Activated CD4-positive, alpha-beta memory T cell treated with anti-CD3 and anti-CD28 coated beads for 36 hours (primary cell): ENCODE measurements around the gene FAM107B. TPM values are rescaled to one million over a fixed set of nuclear protein-coding genes. Genes with fewer than 3 reads are reported as not detected.

ENCODE experiments used
- CTCF ChIA-PET: fragments of 350-600 bp; sonication (Branson Sonifier 250); formaldehyde crosslinking; loops from one replicate; lab custom pipeline; 2021; ENCODE audit warnings: antibody characterized with exemption, inconsistent platforms; lab: Charles Lee
- POLR2A ChIA-PET: fragments of 350-600 bp; sonication (Branson Sonifier 250); formaldehyde crosslinking; loops from one replicate; lab custom pipeline; 2021; ENCODE audit warnings: antibody characterized with exemption; lab: Charles Lee
- DNase-seq: peaks from one replicate; pipeline ENCODE4 v3.0.0-alpha.2; 2020
- H3K27ac Mint-ChIP-seq: one replicate; pipeline ENCODE4 v1.8.0; 2021; ENCODE audit warnings: mixed read lengths
- H3K27me3 Mint-ChIP-seq: one replicate; pipeline ENCODE4 v1.8.0; 2021; ENCODE audit warnings: mixed read lengths
- H3K36me3 Mint-ChIP-seq: one replicate; pipeline ENCODE4 v1.8.0; 2021; ENCODE audit warnings: mixed read lengths
- H3K4me1 Mint-ChIP-seq: one replicate; pipeline ENCODE4 v1.8.0; 2021; ENCODE audit warnings: low read depth, mixed read lengths
- H3K4me3 Mint-ChIP-seq: one replicate; pipeline ENCODE4 v1.8.0; 2021; ENCODE audit warnings: mild to moderate bottlenecking, mixed read lengths
- H3K9me3 Mint-ChIP-seq: one replicate; pipeline ENCODE4 v1.8.0; 2021; ENCODE audit warnings: mixed read lengths
- intact Hi-C: fragments of 100-400 bp; cut with micrococcal nuclease; formaldehyde crosslinking; loops from one replicate; pipeline ENCODE4 v1.15.1; 2023
- total RNA-seq, 2 experiments: library from RNA; stranded (reverse); gene quantifications; one replicate each; pipeline ENCODE4 v1.2.3, GENCODE V29; 2021

Gene FAM107B
- total RNA-seq, 2 experiments from 2014 or later: 132 to 138 TPM

- intact Hi-C loops: no loop called here
- Mint-ChIP-seq H3K27me3 (no peaks in the 10 kb centered on the region), H3K4me3 (no peak overlapping the region), H3K9me3 (no peaks in the 10 kb centered on the region), H3K4me1 (peaks cover 4% of the 10 kb centered on the region), H3K36me3 (no peaks in the 10 kb centered on the region), H3K27ac (no peak overlapping the region)
- no peak for DNase-seq
- POLR2A ChIA-PET: no interaction called here
- CTCF ChIA-PET: interaction anchor here (1.1 kb wide), 1 partner anchor 12 kb away, joined by 3 read pairs; no protein-coding TSS in a partner anchor
Measured at GRCh38 chr10:14625765-14626525, 148.8 kb downstream of the FAM107B start.

GRCh38 chr10:14625192-14625631 is 149.5 kb downstream of the FAM107B start:
- CTCF ChIA-PET: interaction anchor here (1.1 kb wide), 1 partner anchor 11 kb away, joined by 3 read pairs; no protein-coding TSS in a partner anchor
- Mint-ChIP-seq H3K4me3 (no peak overlapping the region), H3K27ac (no peak overlapping the region)

GRCh38 chr10:14624600-14624999 is 150.1 kb downstream of the FAM107B start:
- Mint-ChIP-seq H3K4me3 (no peak overlapping the region), H3K36me3 (no peaks in the 10 kb centered on the region), H3K27ac (no peak overlapping the region), H3K9me3 (no peaks in the 10 kb centered on the region), H3K27me3 (no peaks in the 10 kb centered on the region), H3K4me1 (no peaks in the 10 kb centered on the region)
- DNase-seq: no peak
- POLR2A ChIA-PET: interaction anchor here (0.6 kb wide), 2 partner anchors 8 to 19 kb away, joined by 3 to 4 read pairs; no protein-coding TSS in a partner anchor
- CTCF ChIA-PET: no interaction called here
- intact Hi-C loops: no loop called here

More at GRCh38 chr10:14625192-14625631, 149.5 kb downstream of the FAM107B start:
- peaks cover 4% of the 10 kb centered on the region for H3K4me1 Mint-ChIP-seq
- intact Hi-C loops: no loop called here
- POLR2A ChIA-PET: interaction anchor here (0.6 kb wide), 2 partner anchors 9 to 19 kb away, joined by 3 to 4 read pairs; no protein-coding TSS in a partner anchor
- no peak for DNase-seq
- no peaks in the 10 kb centered on the region for H3K36me3 Mint-ChIP-seq
- H3K27me3 Mint-ChIP-seq: no peaks in the 10 kb centered on the region
- no peaks in the 10 kb centered on the region for H3K9me3 Mint-ChIP-seq

- ChIA-PET POLR2A (no interaction called here), CTCF (no interaction called here)
- no peaks in the 10 kb centered on the region for H3K36me3 Mint-ChIP-seq
- no peak for DNase-seq
- H3K4me1 Mint-ChIP-seq: no peaks in the 10 kb centered on the region
- no peaks in the 10 kb centered on the region for H3K9me3 Mint-ChIP-seq
- H3K27ac Mint-ChIP-seq: no peak overlapping the region
- intact Hi-C loops: no loop called here
- H3K4me3 Mint-ChIP-seq: no peak overlapping the region
- H3K27me3 Mint-ChIP-seq: no peaks in the 10 kb centered on the region
Measured at GRCh38 chr10:14623931-14624330, 150.8 kb downstream of the FAM107B start.

- Mint-ChIP-seq H3K36me3 (no peaks in the 10 kb centered on the region), H3K9me3 (no peaks in the 10 kb centered on the region), H3K4me1 (peaks cover 22% of the 10 kb centered on the region), H3K4me3 (no peak overlapping the region), H3K27ac (no peak overlapping the region), H3K27me3 (no peaks in the 10 kb centered on the region)
- ChIA-PET CTCF (no interaction called here), POLR2A (no interaction called here)
- intact Hi-C loops: no loop called here
- DNase-seq: no peak
Measured at GRCh38 chr10:14621037-14621436, 153.7 kb downstream of the FAM107B start.

- Mint-ChIP-seq H3K27ac (no peak overlapping the region), H3K9me3 (no peaks in the 10 kb centered on the region), H3K4me3 (no peak overlapping the region), H3K36me3 (no peaks in the 10 kb centered on the region), H3K27me3 (no peaks in the 10 kb centered on the region), H3K4me1 (peaks cover 22% of the 10 kb centered on the region)
- intact Hi-C loops: no loop called here
- no peak for DNase-seq
- POLR2A ChIA-PET: no interaction called here
- CTCF ChIA-PET: no interaction called here
Measured at GRCh38 chr10:14618674-14619073, 156.0 kb downstream of the FAM107B start.

- Mint-ChIP-seq H3K4me3 (no peak overlapping the region), H3K27ac (no peak overlapping the region), H3K4me1 (peaks cover 28% of the 10 kb centered on the region), H3K36me3 (no peaks in the 10 kb centered on the region), H3K9me3 (no peaks in the 10 kb centered on the region), H3K27me3 (no peaks in the 10 kb centered on the region)
- DNase-seq: no peak
- POLR2A ChIA-PET: no interaction called here
- intact Hi-C loops: no loop called here
- CTCF ChIA-PET: interaction anchor here (0.6 kb wide), 1 partner anchor 32 kb away, joined by 3 read pairs; no protein-coding TSS in a partner anchor
Measured at GRCh38 chr10:14617852-14618251, 156.8 kb downstream of the FAM107B start.

GRCh38 chr10:14616955-14617730 is 157.6 kb downstream of the FAM107B start:
- intact Hi-C loops: no loop called here
- Mint-ChIP-seq H3K27ac (no peak overlapping the region), H3K9me3 (no peaks in the 10 kb centered on the region), H3K4me3 (no peak overlapping the region), H3K36me3 (no peaks in the 10 kb centered on the region), H3K27me3 (no peaks in the 10 kb centered on the region), H3K4me1 (peaks cover 30% of the 10 kb centered on the region)
- POLR2A ChIA-PET: no interaction called here
- CTCF ChIA-PET: interaction anchor here (0.6 kb wide), 1 partner anchor 33 kb away, joined by 3 read pairs; no protein-coding TSS in a partner anchor
- DNase-seq: no peak

- H3K4me3 Mint-ChIP-seq: no peak overlapping the region
- ChIA-PET CTCF (interaction anchor here (0.7 kb wide), 1 partner anchor 38 kb away, joined by 3 read pairs; no protein-coding TSS in a partner anchor), POLR2A (interaction anchor here (0.6 kb wide), 1 partner anchor 8 kb away, joined by 3 read pairs; no protein-coding TSS in a partner anchor)
- DNase-seq: no peak
- no peaks in the 10 kb centered on the region for H3K36me3 Mint-ChIP-seq
- H3K9me3 Mint-ChIP-seq: no peaks in the 10 kb centered on the region
- peaks cover 30% of the 10 kb centered on the region for H3K4me1 Mint-ChIP-seq
- intact Hi-C loops: no loop called here
- H3K27ac Mint-ChIP-seq: no peak overlapping the region
- no peaks in the 10 kb centered on the region for H3K27me3 Mint-ChIP-seq
Measured at GRCh38 chr10:14616465-14616864, 158.2 kb downstream of the FAM107B start.

- POLR2A ChIA-PET: interaction anchor here (0.9 to 1.3 kb wide), 2 partner anchors 32 to 35 kb away, joined by 4 read pairs; no protein-coding TSS in a partner anchor
- Mint-ChIP-seq H3K4me1 (peaks cover 30% of the 10 kb centered on the region), H3K36me3 (no peaks in the 10 kb centered on the region), H3K27me3 (no peaks in the 10 kb centered on the region), H3K27ac (no peak overlapping the region), H3K4me3 (no peak overlapping the region), H3K9me3 (no peaks in the 10 kb centered on the region)
- CTCF ChIA-PET: interaction anchor here (1.3 to 1.6 kb wide), 2 partner anchors 12 to 210 kb away, joined by 3 to 4 read pairs; no protein-coding TSS in a partner anchor
- intact Hi-C loops: no loop called here
- DNase-seq: no peak
Measured at GRCh38 chr10:14613588-14613920, 161.1 kb downstream of the FAM107B start.

GRCh38 chr10:14612873-14613587 is 161.7 kb downstream of the FAM107B start:
- intact Hi-C loops: no loop called here
- POLR2A ChIA-PET: interaction anchor here (1.3 kb wide), 1 partner anchor 32 kb away, joined by 4 read pairs; no protein-coding TSS in a partner anchor
- no peak for DNase-seq
- no peaks in the 10 kb centered on the region for H3K9me3 Mint-ChIP-seq
- H3K4me1 Mint-ChIP-seq: peaks cover 28% of the 10 kb centered on the region
- no peaks in the 10 kb centered on the region for H3K27me3 Mint-ChIP-seq
- H3K27ac Mint-ChIP-seq: no peak overlapping the region
- no peaks in the 10 kb centered on the region for H3K36me3 Mint-ChIP-seq
- CTCF ChIA-PET: interaction anchor here (1.3 to 1.6 kb wide), 2 partner anchors 12 to 210 kb away, joined by 3 to 4 read pairs; no protein-coding TSS in a partner anchor
- H3K4me3 Mint-ChIP-seq: no peak overlapping the region
